GM10266 (cell line): ENCODE data around the gene PSD.

ENCODE experiments used
- DNase-seq: peaks from one replicate; pipeline ENCODE4 v3.0.0; 2012; ENCODE audit errors: extremely low spot score
- CTCF ChIP-seq: IDR thresholded peaks from 2 replicates; pipeline ENCODE4 v1.5.1; 2012; ENCODE audit warnings: mild to moderate bottlenecking, low read depth; ENCODE audit not compliant: control insufficient read depth, insufficient read depth; ENCODE audit errors: missing control alignments

The PSD gene

GRCh38 chr10:102407425-102408130 is 11.0 kb downstream of the PSD start:
- no peak for TF ChIP-seq CTCF

GRCh38 chr10:102406815-102407214 is 11.8 kb downstream of the PSD start:
- peak; percentile 19 for DNase-seq
- no peak for TF ChIP-seq CTCF

More at GRCh38 chr10:102407425-102408130, 11.0 kb downstream of the PSD start:
- DNase-seq = peak; percentile 25

GRCh38 chr10:102405632-102406031 is 13.0 kb downstream of the PSD start:
- peak; percentile 28 for DNase-seq
- no peak for TF ChIP-seq CTCF

- TF ChIP-seq CTCF = no peak
- peak; percentile 17 for DNase-seq
Observed at GRCh38 chr10:102405108-102405571, 13.4 kb downstream of the PSD start.

- TF ChIP-seq CTCF = no peak
- peak; percentile 11 for DNase-seq
Observed at GRCh38 chr10:102404361-102405107, 14.1 kb downstream of the PSD start.

- TF ChIP-seq CTCF = no peak
- DNase-seq = peak; percentile 25
Observed at GRCh38 chr10:102403115-102403514, 15.5 kb downstream of the PSD start.

- DNase-seq = peak; percentile 13
- no peak for TF ChIP-seq CTCF
Observed at GRCh38 chr10:102402512-102402896, 16.1 kb downstream of the PSD start.
